ENCODE measurements around the gene CTTN. TPM values are rescaled to one million over a fixed set of nuclear protein-coding genes. Genes with fewer than 3 reads are reported as not detected.

Gene CTTN
- total RNA-seq, 2 donors from 2014 or later = 3.1 to 52.3 TPM

DNA sequence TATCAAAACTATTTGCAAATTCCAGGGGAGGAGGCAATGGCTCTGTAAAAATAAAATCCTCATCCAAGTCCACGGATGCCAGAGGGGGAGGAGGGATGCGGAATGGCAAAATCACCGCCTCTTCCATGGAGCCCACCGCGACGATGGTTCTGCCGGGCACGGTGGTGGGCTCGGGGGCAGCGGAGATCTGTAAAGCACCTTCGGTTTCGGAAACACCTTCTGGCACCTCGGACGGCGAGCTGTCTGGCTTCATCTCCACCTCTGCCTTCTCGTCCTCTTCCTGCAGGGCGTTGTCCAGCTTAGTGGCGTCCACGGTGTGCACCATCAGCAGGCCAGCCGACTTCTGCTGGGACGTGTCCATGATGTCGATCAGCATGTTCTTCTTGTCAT, 87.7 kb downstream of the CTTN start:
- no peaks in the 10 kb centered on the region for H3K9me3 ChIP-seq (ENCODE audit: control insufficient read depth, low read length, poor library complexity, severe bottlenecking)
- H3K27me3 Mint-ChIP-seq = peaks cover 10% of the 10 kb centered on the region
- DNase-seq (no peak), ATAC-seq (no peak)
- no peak overlapping the region for H3K27ac Mint-ChIP-seq
- H3K4me1 Mint-ChIP-seq = no peaks in the 10 kb centered on the region
- H3K36me3 Mint-ChIP-seq (ENCODE audit: low read depth) = no peaks in the 10 kb centered on the region
- H3K4me3 Mint-ChIP-seq = no peak overlapping the region

Other genes with a start within 250 kb of the CTTN start
- 1 to 10 TPM; 8.2 to 8.6 TPM for gene FADD, start 195.2 kb upstream of the CTTN start, total RNA-seq
- 10 to 100 TPM; 45.6 to 49.4 TPM for gene PPFIA1, start 127.8 kb upstream of the CTTN start, total RNA-seq